Gastrocnemius medialis (tissue), 4 donors: ENCODE results near the gene MECR. TPM values are rescaled to one million over a fixed set of nuclear protein-coding genes. Genes with fewer than 3 reads are reported as not detected.
A peak's percentile ranks its signal among the peaks of the same experiment; 100 is the strongest.

Experiments used
- ATAC-seq, 2 donors: fragments of 150-250 bp; one replicate each; pipeline ENCODE4 v1.9.1; 2016
- DNase-seq, 2 donors: peaks; one replicate each; pipeline ENCODE4 v3.0.0-alpha.2; 2019
- H3K27ac ChIP-seq, 4 donors: fragments of 200-600 bp; sonication (generic); 1 replicate in 1 of 4; 2 replicates in 3 of 4; pipeline ENCODE4 v1.5.1; 2016 to 2018; ENCODE audit warnings: mild to moderate bottlenecking in 2 of 4, moderate library complexity in 1 of 4
- H3K27me3 ChIP-seq, 3 donors: fragments of 200-600 bp; sonication (generic) in 2 of 3; 1 replicate in 1 of 3; 2 replicates in 2 of 3; pipeline versions ENCODE4 v1.5.1 to v1.6.0; 2016 to 2019; ENCODE audit warnings: mild to moderate bottlenecking in 1 of 3, moderate library complexity in 1 of 3
- H3K36me3 ChIP-seq, 2 donors: fragments of 200-600 bp; sonication (generic) in 1 of 2; one replicate each; pipeline ENCODE4 v1.5.1; 2017 to 2018
- H3K4me1 ChIP-seq, 2 donors: fragments of 200-600 bp; sonication (generic) in 1 of 2; one replicate each; pipeline ENCODE4 v1.5.1; 2016 to 2017; ENCODE audit warnings: mild to moderate bottlenecking in 2 of 2
- H3K4me3 ChIP-seq, 4 donors: fragments of 200-600 bp; sonication (generic) in 3 of 4; 1 replicate in 1 of 4; 2 replicates in 3 of 4; pipeline ENCODE4 v1.5.1; 2016 to 2019; ENCODE audit warnings: mild to moderate bottlenecking in 2 of 4
- H3K9me3 ChIP-seq, 3 donors: fragments of 200-600 bp; sonication (generic) in 2 of 3; 1 replicate in 1 of 3; 2 replicates in 2 of 3; pipeline ENCODE4 v1.5.1; 2016 to 2019
- CTCF ChIP-seq, 5 experiments: fragments of 450-650 bp in 3 of 5; fragments of 200-600 bp in 2 of 5; sonication (generic) in 2 of 5; IDR thresholded peaks in 4 of 5; conservative IDR thresholded peaks in 1 of 5; 1 replicate in 4 of 5; 2 replicates in 1 of 5; pipeline ENCODE4 v1.5.1; 2016 to 2019; ENCODE audit warnings: antibody characterized with exemption in 5 of 5, mild to moderate bottlenecking in 3 of 5, moderate library complexity in 3 of 5
- POLR2A ChIP-seq, 2 donors: fragments of 450-650 bp; IDR thresholded peaks; one replicate each; pipeline ENCODE4 v1.6.1; 2017; ENCODE audit warnings: antibody characterized with exemption in 2 of 2, mild to moderate bottlenecking in 2 of 2, moderate library complexity in 2 of 2
- in situ Hi-C, 4 donors: fragments of 200-750 bp; cut with MboI; loops; one replicate each; pipeline versions ENCODE4 v1.15.0 to v1.8.0; 2017; ENCODE audit warnings: low sequenced_read_pairs in 4 of 4
- intact Hi-C: fragments of 100-400 bp; cut with DNase I; formaldehyde crosslinking; loops from one replicate; pipeline ENCODE4 v1.15.1; 2023; ENCODE audit warnings: low total_unique reads
- total RNA-seq, 4 donors: library from RNA; depleted of rRNA; stranded (reverse); fragments of >200 nt; gene quantifications; one replicate each; pipeline versions ENCODE4 v1.1.0 to v1.2.3, GENCODE V29; 2016

The MECR gene
- total RNA-seq, 4 donors from 2014 or later, result 21.9 to 29.8 (median 26.6) TPM

- H3K27me3 ChIP-seq, result no peaks in the 10 kb centered on the region
- no peaks in the 10 kb centered on the region for H3K36me3 ChIP-seq
- no peaks in the 10 kb centered on the region for H3K9me3 ChIP-seq
- H3K4me3 ChIP-seq, result no peak overlapping the region
- peaks cover 5 to 6% of the 10 kb centered on the region in 2 donors for H3K4me1 ChIP-seq
- H3K27ac ChIP-seq, result no peak overlapping the region
- TF ChIP-seq CTCF (IDR thresholded peaks at IDR 0.05 in 4 of 5, conservative IDR thresholded peaks at IDR 0.05 in 1 of 5) (no peak), POLR2A (IDR thresholded peaks at IDR 0.05) (no peak)
- no peak for DNase-seq
- in situ Hi-C loops (no loop called here), intact Hi-C loops (loop anchor here (10.0 kb wide), 1 partner anchor 671 kb away; no protein-coding TSS in a partner anchor)
- ATAC-seq, result no peak
Measured at GRCh38 chr1:29186252-29186651, 44.5 kb downstream of the MECR start.

DNA sequence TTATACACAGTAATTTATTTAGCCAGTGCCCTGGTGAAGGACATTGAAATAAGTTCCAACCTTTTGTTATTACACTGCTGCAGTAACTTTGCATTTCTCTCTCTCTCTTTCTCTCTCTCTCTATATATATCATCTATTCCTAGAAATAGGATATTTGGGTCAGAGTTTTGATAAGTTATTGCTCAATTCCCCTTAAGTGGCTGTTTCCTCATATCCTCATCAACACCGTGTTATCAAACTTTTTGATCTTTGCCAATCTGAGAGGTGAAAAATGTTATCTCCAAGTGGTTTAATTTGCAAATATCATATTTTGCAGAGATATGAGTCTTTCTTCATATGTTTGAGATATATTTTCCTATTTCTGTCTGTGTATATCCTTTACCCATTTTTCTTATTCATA, 47.4 kb downstream of the MECR start:
- peaks cover 28 to 31% of the 10 kb centered on the region in 2 donors for H3K4me1 ChIP-seq
- no peaks in the 10 kb centered on the region for H3K9me3 ChIP-seq
- no peaks in the 10 kb centered on the region for H3K36me3 ChIP-seq
- in situ Hi-C loops, result no loop called here
- H3K4me3 ChIP-seq, result no peak overlapping the region
- no peaks in the 10 kb centered on the region for H3K27me3 ChIP-seq
- no peak for ATAC-seq
- DNase-seq, result no peak
- TF ChIP-seq POLR2A (IDR thresholded peaks at IDR 0.05) (no peak), CTCF (IDR thresholded peaks at IDR 0.05 in 4 of 5, conservative IDR thresholded peaks at IDR 0.05 in 1 of 5) (no peak)
- H3K27ac ChIP-seq, result peak overlapping the region in 1 of 4 donors; percentile 100
- intact Hi-C loops, result loop anchor here (2.0 to 10.0 kb wide), 4 partner anchors 300 to 1339 kb away; partner anchors contain the start of gene TAF12

GRCh38 chr1:29181413-29182225, 49.1 kb downstream of the MECR start, which contains the start of gene SRSF4:
Gene SRSF4 (minus strand): TSS chr1:29181900. CDS start chr1:29181752, 148 bp downstream.
- DNase-seq, result peak; percentile 99
- Histone ChIP-seq H3K9me3 (no peaks in the 10 kb centered on the region), H3K36me3 (no peaks in the 10 kb centered on the region), H3K27ac (peak within 1 kb of the TSS; percentile 94 to 100 (median 97)), H3K4me3 (peak within 1 kb of the TSS; percentile 78 to 98 (median 82)), H3K4me1 (peaks cover 40 to 48% of the 10 kb centered on the region in 2 donors), H3K27me3 (no peaks in the 10 kb centered on the region)
- intact Hi-C loops (loop anchor here (1.0 to 10.0 kb wide), 8 partner anchors 21 to 1341 kb away; partner anchors contain the start of genes MECR, TAF12 and YTHDF2), in situ Hi-C loops (no loop called here)
- peak; percentile 95 to 98 for TF ChIP-seq POLR2A (IDR thresholded peaks at IDR 0.05)
- TF ChIP-seq CTCF (IDR thresholded peaks at IDR 0.05 in 4 of 5, conservative IDR thresholded peaks at IDR 0.05 in 1 of 5), result peak; percentile 57 to 81 (median 74)
- peak; percentile 90 to 92 for ATAC-seq

DNA sequence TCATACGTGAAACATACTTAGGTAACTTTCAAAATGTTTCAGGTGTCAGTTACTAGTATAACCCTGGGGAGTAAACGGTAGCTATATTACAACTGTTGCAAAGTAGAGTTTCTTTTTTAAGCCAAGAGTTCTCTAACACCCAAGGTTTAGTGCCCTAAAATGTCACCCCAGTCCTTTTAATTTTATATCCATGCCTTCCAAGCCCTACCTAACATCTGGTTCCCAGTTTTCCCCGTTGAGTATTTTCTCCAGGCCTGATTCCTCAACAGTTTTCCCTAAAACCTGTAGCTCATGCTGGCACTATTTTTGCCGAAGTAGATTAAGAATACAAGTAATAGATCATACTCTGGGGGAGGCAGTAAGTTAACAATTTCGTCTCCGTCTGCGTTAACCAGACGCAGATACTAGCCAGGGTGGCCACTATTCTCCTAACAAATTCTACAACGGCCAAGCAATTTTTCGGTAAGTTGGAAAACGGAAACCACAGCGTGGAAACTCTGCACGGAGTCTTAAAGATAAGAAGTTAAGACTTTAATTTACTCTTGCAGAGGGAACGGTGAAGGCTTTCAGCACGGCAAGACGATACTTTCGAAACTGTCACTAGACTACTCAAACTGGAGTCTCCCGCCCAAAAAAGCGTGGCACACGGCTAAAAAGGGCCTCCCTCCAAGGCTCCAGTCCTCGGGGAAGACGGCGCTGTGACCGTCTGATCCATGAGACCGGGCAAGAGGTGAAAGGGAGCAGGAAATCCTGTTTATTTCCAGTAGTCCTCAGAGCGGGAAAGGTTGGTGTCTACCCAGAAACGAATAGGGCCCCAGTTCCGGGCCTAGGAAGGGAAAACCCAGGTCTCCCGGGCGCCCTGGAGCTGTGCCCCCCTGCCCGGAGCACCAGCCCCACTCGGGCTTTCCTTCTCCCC, 50.0 kb downstream of the MECR start:
- in situ Hi-C loops, result no loop called here

More for the DNA sequence above, 50.0 kb downstream of the MECR start:
- no peaks in the 10 kb centered on the region for H3K9me3 ChIP-seq
- peak overlapping the region; percentile 94 to 100 (median 97) for H3K27ac ChIP-seq
- peaks cover 47 to 56% of the 10 kb centered on the region in 2 donors for H3K4me1 ChIP-seq
- no peak for DNase-seq
- TF ChIP-seq POLR2A (IDR thresholded peaks at IDR 0.05) (no peak), CTCF (IDR thresholded peaks at IDR 0.05 in 4 of 5, conservative IDR thresholded peaks at IDR 0.05 in 1 of 5) (no peak)
- no peaks in the 10 kb centered on the region for H3K27me3 ChIP-seq
- H3K4me3 ChIP-seq, result peak overlapping the region; percentile 78 to 98 (median 82)
- no peaks in the 10 kb centered on the region for H3K36me3 ChIP-seq
- intact Hi-C loops, result loop anchor here (2.0 to 10.0 kb wide), 4 partner anchors 50 to 1342 kb away; partner anchors contain the start of gene MECR
- peak; percentile 11 to 26 for ATAC-seq
